OCI-LY7 (cell line): Measurements from ENCODE around the gene MAN1C1. TPM values are rescaled to one million over a fixed set of nuclear protein-coding genes. Genes with fewer than 3 reads are reported as not detected.
"Not testable (repeated sequence)": the region's sequence is repeated elsewhere in the genome, so short reads cannot be mapped to it uniquely, and the experiment has no call there.

Experiments used
- BruUV-seq: library from RNA; stranded (reverse); fragments of 400-500 nt; replicated peaks from 2 replicates; lab custom pipeline; 2021; lab: Mats Ljungman, UMichigan
- CTCF ChIA-PET: fragments of 300-600 bp; sonication (Branson Sonifier 250); formaldehyde crosslinking; loops from one replicate; lab custom pipeline; 2022; ENCODE audit warnings: antibody characterized with exemption; ENCODE audit not compliant: unreplicated experiment; lab: Charles Lee
- POLR2A ChIA-PET: fragments of 300-600 bp; sonication (Branson Sonifier 250); formaldehyde crosslinking; loops from one replicate; lab custom pipeline; 2022; ENCODE audit warnings: antibody characterized with exemption; lab: Charles Lee
- DNase-seq: peaks from one replicate; pipeline ENCODE4 v3.0.0-alpha.2; 2015; ENCODE audit warnings: low spot score
- H2AFZ ChIP-seq: fragments of 200-600 bp; sonication (generic), shearing (Covaris generic); 2 replicates; pipeline ENCODE4 v1.6.1; 2014; ENCODE audit warnings: mild to moderate bottlenecking, antibody characterized with exemption, low read length, moderate library complexity
- H3K27ac ChIP-seq: fragments of 200-600 bp; sonication (generic); 2 replicates; pipeline ENCODE4 v1.5.1; 2014; ENCODE audit warnings: mixed run types, low read depth, mild to moderate bottlenecking, moderate library complexity, low read length, inconsistent platforms; ENCODE audit not compliant: poor library complexity, severe bottlenecking
- H3K36me3 ChIP-seq: fragments of 200-600 bp; sonication (generic); 2 replicates; pipeline ENCODE4 v1.6.1; 2014; ENCODE audit warnings: mild to moderate bottlenecking, antibody characterized with exemption, low read length, moderate library complexity, mixed read lengths; ENCODE audit not compliant: insufficient read depth
- H3K4me1 ChIP-seq: fragments of 200-600 bp; sonication (generic); 2 replicates; pipeline ENCODE4 v1.5.1; 2014; ENCODE audit warnings: mild to moderate bottlenecking, low read length; ENCODE audit not compliant: insufficient read depth, poor library complexity, severe bottlenecking
- H3K4me2 ChIP-seq: fragments of 200-600 bp; sonication (generic); 2 replicates; pipeline ENCODE4 v1.6.1; 2014; ENCODE audit warnings: mild to moderate bottlenecking, low read length
- H3K4me3 ChIP-seq: fragments of 200-600 bp; sonication (generic); 2 replicates; pipeline ENCODE4 v1.5.1; 2014; ENCODE audit warnings: mild to moderate bottlenecking, low read depth, low read length; ENCODE audit not compliant: poor library complexity, severe bottlenecking
- H3K79me2 ChIP-seq: fragments of 200-600 bp; sonication (generic); 2 replicates; pipeline ENCODE4 v1.6.1; 2016; ENCODE audit warnings: low read depth, mild to moderate bottlenecking, low read length, moderate library complexity, mixed read lengths; ENCODE audit not compliant: insufficient read depth
- H3K9me2 ChIP-seq: fragments of 200-600 bp; sonication (generic); 2 replicates; pipeline ENCODE4 v1.6.1; 2016; ENCODE audit warnings: mild to moderate bottlenecking, low read length, mixed read lengths; ENCODE audit not compliant: insufficient read depth
- H3K9me3 ChIP-seq: fragments of 200-600 bp; sonication (generic); 2 replicates; pipeline ENCODE4 v1.6.1; 2014; ENCODE audit warnings: mild to moderate bottlenecking, mixed run types, low read length, mixed read lengths
- H4K20me1 ChIP-seq: fragments of 200-600 bp; sonication (generic); 2 replicates; pipeline ENCODE4 v1.6.1; 2014; ENCODE audit warnings: mild to moderate bottlenecking, antibody characterized with exemption, low read length, moderate library complexity, mixed read lengths; ENCODE audit not compliant: insufficient read depth
- EZH2phosphoT487 ChIP-seq: fragments of 200-600 bp; sonication (generic); IDR thresholded peaks from 2 replicates; pipeline ENCODE4 v1.6.1; 2018; ENCODE audit warnings: low read depth, borderline replicate concordance, mild to moderate bottlenecking, mixed run types, antibody characterized with exemption, low read length, moderate library complexity, mixed read lengths
- intact Hi-C: fragments of 100-400 bp; cut with micrococcal nuclease; formaldehyde crosslinking; loops from one replicate; pipeline ENCODE4 v1.10.0; 2022; ENCODE audit not compliant: unreplicated experiment
- total RNA-seq, 2 experiments: library from RNA; depleted of rRNA in 1 of 2; stranded (reverse); fragments of >200 nt in 1 of 2; shearing (Covaris generic) in 1 of 2; gene quantifications; 2 replicates each; pipeline ENCODE4 v1.2.3, GENCODE V29; 2014 to 2022
- TF ChIP-seq, protein P1 (sequence below): fragments of 200-600 bp; sonication (generic); conservative IDR thresholded peaks from 2 replicates; pipeline ENCODE4 v1.5.1; 2014; ENCODE audit warnings: mild to moderate bottlenecking, antibody characterized with exemption, low read length, moderate library complexity, mixed read lengths

The MAN1C1 gene
- total RNA-seq, 2 experiments from 2014 or later = 3.0 to 4.9 TPM

DNA sequence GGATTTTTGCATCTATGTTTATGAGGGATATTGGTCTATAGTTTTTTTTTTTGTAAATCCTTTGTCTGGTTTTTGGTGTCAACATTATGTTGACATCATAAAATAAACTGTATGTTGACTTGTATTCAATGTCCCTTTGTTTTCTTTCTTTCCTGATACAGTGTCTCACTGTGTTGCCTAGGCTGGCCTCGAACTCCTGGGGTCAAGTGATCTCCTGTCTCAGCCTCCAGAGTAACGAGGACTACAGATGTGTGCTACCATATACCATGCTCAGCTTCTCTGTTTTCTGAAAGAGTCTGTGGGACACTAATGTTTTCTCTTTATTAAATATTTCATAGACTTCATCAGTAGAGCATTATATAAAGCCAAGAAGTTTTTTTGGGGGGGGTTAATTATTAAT is 18.3 kb downstream of the MAN1C1 start:
- no peaks in the 10 kb centered on the region for H3K79me2 ChIP-seq
- no peaks in the 10 kb centered on the region for H3K9me2 ChIP-seq
- H3K4me3 ChIP-seq = no peak overlapping the region
- no peak for DNase-seq
- peaks cover 3% of the 10 kb centered on the region; the same call in 1 of the 2 replicates for H3K36me3 ChIP-seq
- peaks cover 47% of the 10 kb centered on the region for H3K9me3 ChIP-seq
- intact Hi-C loops = no loop called here
- no peak overlapping the region for H3K27ac ChIP-seq
- TF ChIP-seq, protein P1, sequence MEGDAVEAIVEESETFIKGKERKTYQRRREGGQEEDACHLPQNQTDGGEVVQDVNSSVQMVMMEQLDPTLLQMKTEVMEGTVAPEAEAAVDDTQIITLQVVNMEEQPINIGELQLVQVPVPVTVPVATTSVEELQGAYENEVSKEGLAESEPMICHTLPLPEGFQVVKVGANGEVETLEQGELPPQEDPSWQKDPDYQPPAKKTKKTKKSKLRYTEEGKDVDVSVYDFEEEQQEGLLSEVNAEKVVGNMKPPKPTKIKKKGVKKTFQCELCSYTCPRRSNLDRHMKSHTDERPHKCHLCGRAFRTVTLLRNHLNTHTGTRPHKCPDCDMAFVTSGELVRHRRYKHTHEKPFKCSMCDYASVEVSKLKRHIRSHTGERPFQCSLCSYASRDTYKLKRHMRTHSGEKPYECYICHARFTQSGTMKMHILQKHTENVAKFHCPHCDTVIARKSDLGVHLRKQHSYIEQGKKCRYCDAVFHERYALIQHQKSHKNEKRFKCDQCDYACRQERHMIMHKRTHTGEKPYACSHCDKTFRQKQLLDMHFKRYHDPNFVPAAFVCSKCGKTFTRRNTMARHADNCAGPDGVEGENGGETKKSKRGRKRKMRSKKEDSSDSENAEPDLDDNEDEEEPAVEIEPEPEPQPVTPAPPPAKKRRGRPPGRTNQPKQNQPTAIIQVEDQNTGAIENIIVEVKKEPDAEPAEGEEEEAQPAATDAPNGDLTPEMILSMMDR = no peak
- TF ChIP-seq EZH2phosphoT487 = no peak
- H2AFZ ChIP-seq = no peak overlapping the region
- H4K20me1 ChIP-seq = no peaks in the 10 kb centered on the region
- no peak overlapping the region for H3K4me2 ChIP-seq
- no TSS peak for BruUV-seq
- H3K4me1 ChIP-seq = no peaks in the 10 kb centered on the region
- POLR2A ChIA-PET = no interaction called here
- CTCF ChIA-PET = no interaction called here

DNA sequence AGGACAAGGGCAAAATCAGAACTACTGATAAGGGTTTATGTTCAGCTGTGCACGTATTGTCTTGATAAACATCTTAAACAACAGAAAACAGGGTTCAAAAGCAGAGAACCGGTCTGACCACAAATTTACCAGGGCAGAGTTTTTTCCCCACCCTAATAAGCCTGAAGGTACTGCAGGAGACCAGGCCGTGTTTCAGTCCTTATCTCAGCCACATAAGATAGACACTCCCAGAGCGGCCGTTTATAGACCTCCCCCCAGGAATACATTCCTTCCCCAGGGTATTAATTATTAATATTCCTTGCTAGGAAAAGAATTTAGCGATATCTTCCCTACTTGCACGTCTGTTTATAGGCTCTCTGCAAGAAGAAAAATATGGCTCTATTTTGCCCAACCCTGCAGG is 19.6 kb downstream of the MAN1C1 start:
- H3K4me1 ChIP-seq, BruUV-seq, CTCF ChIA-PET: not testable (repeated sequence)

DNA sequence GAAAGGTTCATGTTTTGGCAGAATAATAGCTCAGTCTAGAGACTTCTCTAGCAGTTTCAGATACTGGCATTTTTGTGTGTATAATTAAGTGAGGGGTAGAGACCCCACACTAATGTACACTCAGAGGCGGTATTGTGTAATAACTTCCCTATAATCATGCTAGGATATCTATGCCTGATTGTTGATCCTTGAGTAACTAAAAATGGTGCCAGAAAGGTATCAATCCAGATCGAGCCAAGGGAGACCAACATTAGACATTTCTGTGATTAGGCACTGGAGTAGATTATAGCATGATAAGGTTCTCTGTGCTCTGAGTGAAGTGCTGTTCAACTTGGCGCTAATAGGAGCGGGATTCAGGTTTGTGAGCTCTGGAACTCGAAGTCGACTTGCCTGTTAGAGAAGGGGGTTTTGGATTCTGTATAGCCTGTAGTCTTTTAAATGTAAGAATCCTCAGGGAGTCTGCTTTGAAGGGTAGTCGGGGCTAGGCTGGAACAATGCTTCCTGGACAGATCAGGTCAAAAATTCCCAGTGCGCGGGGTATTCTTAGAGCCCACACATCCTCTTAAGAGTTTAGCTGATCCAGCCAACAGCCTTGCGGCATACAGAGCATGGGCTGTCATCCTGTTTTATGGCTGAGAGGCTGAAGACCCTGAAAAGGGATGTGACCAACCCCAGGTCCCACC is 24.2 kb downstream of the MAN1C1 start:
- BruUV-seq = no TSS peak
- TF ChIP-seq EZH2phosphoT487 = no peak
- TF ChIP-seq, protein P1 = no peak
- no peaks in the 10 kb centered on the region for H3K9me2 ChIP-seq
- ChIA-PET CTCF (no interaction called here), POLR2A (interaction anchor here (0.6 kb wide), 1 partner anchor 176 kb away, joined by 3 read pairs; no protein-coding TSS in a partner anchor)
- 0 out of 2 replicates have a peak, but pooled peaks cover under 1% of the 10 kb centered on the region for H3K36me3 ChIP-seq
- H3K79me2 ChIP-seq = no peaks in the 10 kb centered on the region
- no peak for DNase-seq
- H4K20me1 ChIP-seq = no peaks in the 10 kb centered on the region
- H3K9me3 ChIP-seq = peaks cover 32% of the 10 kb centered on the region
- no peak overlapping the region for H3K4me3 ChIP-seq
- H3K4me2 ChIP-seq = no peak overlapping the region
- no peak overlapping the region for H3K27ac ChIP-seq
- intact Hi-C loops = no loop called here
- H3K4me1 ChIP-seq = peaks cover 9% of the 10 kb centered on the region
- no peak overlapping the region for H2AFZ ChIP-seq

More for the DNA sequence above, 19.6 kb downstream of the MAN1C1 start:
- H3K79me2 ChIP-seq, H2AFZ ChIP-seq, H4K20me1 ChIP-seq, H3K4me3 ChIP-seq, intact Hi-C loops, H3K36me3 ChIP-seq, H3K4me2 ChIP-seq, H3K9me2 ChIP-seq, POLR2A ChIA-PET, DNase-seq, H3K27ac ChIP-seq: not testable (repeated sequence)
- H3K9me3 ChIP-seq = peaks cover 47% of the 10 kb centered on the region
